ENCODE results near the gene SAP130. TPM values are rescaled to one million over a fixed set of nuclear protein-coding genes. Genes with fewer than 3 reads are reported as not detected.

SAP130 gene
- total and polyA plus RNA-seq, 12 donors, result 7.0 to 22.7 (median 14.0) TPM

DNA sequence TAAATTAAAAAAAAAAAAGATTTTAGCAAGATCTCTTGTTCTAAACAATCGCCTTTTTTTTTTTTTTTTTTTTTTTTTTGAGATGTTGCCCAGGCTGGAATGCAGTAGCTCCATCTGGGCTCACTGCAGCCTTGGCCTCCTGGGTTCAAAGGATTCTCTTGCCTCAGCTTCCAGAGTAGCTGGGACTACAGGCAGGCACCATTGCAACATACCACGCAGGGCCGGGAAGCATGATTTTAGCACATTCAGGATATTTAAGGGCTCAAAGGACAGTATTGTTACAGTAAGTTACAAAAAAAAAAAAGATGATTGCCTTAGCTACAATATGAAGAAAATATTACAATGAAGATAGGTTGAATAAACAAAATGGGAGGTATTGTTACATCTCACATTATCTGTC is 29.5 kb upstream of the SAP130 start:
- intact Hi-C loops (cut with DNase I), result no loop called here
- peak in 6 of 7 donors; percentile 26 to 71 (median 64) for DNase-seq
- Histone ChIP-seq H3K27me3 (no peaks in the 10 kb centered on the region), H3K9me3 (replicated peaks in 1 of 3) (no peaks in the 10 kb centered on the region), H3K4me3 (no peak overlapping the region), H3K27ac (no peak overlapping the region), H3K4me1 (replicated peaks in 1 of 2) (peaks cover 0 to 7% of the 10 kb centered on the region in 2 donors), H3K36me3 (replicated peaks in 1 of 2) (no peaks in the 10 kb centered on the region)
- WGBS, 4 donors, result 20 to 45% (median 38%) methylated on average over 3 of the region's 3 CpGs
- TF ChIP-seq, protein P1, sequence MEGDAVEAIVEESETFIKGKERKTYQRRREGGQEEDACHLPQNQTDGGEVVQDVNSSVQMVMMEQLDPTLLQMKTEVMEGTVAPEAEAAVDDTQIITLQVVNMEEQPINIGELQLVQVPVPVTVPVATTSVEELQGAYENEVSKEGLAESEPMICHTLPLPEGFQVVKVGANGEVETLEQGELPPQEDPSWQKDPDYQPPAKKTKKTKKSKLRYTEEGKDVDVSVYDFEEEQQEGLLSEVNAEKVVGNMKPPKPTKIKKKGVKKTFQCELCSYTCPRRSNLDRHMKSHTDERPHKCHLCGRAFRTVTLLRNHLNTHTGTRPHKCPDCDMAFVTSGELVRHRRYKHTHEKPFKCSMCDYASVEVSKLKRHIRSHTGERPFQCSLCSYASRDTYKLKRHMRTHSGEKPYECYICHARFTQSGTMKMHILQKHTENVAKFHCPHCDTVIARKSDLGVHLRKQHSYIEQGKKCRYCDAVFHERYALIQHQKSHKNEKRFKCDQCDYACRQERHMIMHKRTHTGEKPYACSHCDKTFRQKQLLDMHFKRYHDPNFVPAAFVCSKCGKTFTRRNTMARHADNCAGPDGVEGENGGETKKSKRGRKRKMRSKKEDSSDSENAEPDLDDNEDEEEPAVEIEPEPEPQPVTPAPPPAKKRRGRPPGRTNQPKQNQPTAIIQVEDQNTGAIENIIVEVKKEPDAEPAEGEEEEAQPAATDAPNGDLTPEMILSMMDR (IDR thresholded peaks at IDR 0.05), result no peak
- TF ChIP-seq POLR2A (IDR thresholded peaks at IDR 0.05), result no peak

- Histone ChIP-seq H3K4me1 (replicated peaks in 1 of 2) (peaks cover 0 to 7% of the 10 kb centered on the region in 2 donors), H3K4me3 (no peak overlapping the region), H3K27me3 (no peaks in the 10 kb centered on the region), H3K27ac (no peak overlapping the region), H3K9me3 (replicated peaks in 1 of 3) (no peaks in the 10 kb centered on the region), H3K36me3 (replicated peaks in 1 of 2) (no peaks in the 10 kb centered on the region)
- DNase-seq, result no peak
- 84 to 97% (median 88%) methylated on average over 11 of the region's 11 CpGs for WGBS, 4 donors
- TF ChIP-seq POLR2A (IDR thresholded peaks at IDR 0.05), result no peak
- TF ChIP-seq, protein P1 (IDR thresholded peaks at IDR 0.05), result no peak
- intact Hi-C loops (cut with DNase I), result no loop called here
Observed at GRCh38 chr2:128054104-128054885, 26.4 kb upstream of the SAP130 start.

- WGBS, 4 donors, result 94 to 97% (median 95%) methylated on average over 12 of the region's 12 CpGs
- Histone ChIP-seq H3K36me3 (replicated peaks in 1 of 2) (no peaks in the 10 kb centered on the region), H3K9me3 (replicated peaks in 1 of 3) (no peaks in the 10 kb centered on the region), H3K4me1 (replicated peaks in 1 of 2) (peaks cover 0 to 7% of the 10 kb centered on the region in 2 donors), H3K27ac (no peak overlapping the region), H3K4me3 (no peak overlapping the region), H3K27me3 (no peaks in the 10 kb centered on the region)
- intact Hi-C loops (cut with DNase I), result no loop called here
- TF ChIP-seq POLR2A (IDR thresholded peaks at IDR 0.05), result no peak
- TF ChIP-seq, protein P1 (IDR thresholded peaks at IDR 0.05), result no peak
- no peak for DNase-seq
Observed at GRCh38 chr2:128053331-128053730, 25.5 kb upstream of the SAP130 start.

GRCh38 chr2:128043041-128043440 is 15.2 kb upstream of the SAP130 start:
- Histone ChIP-seq H3K36me3 (replicated peaks in 1 of 2) (no peaks in the 10 kb centered on the region), H3K27me3 (no peaks in the 10 kb centered on the region), H3K4me3 (no peak overlapping the region), H3K4me1 (replicated peaks in 1 of 2) (no peaks in the 10 kb centered on the region), H3K27ac (no peak overlapping the region), H3K9me3 (replicated peaks in 1 of 3) (peaks cover 0 to 9% (median 0%) of the 10 kb centered on the region in 3 donors)
- DNase-seq, result no peak
- 85 to 89% (median 86%) methylated on average over 3 of the region's 3 CpGs for WGBS, 4 donors
- TF ChIP-seq POLR2A (IDR thresholded peaks at IDR 0.05), result no peak
- TF ChIP-seq, protein P1 (IDR thresholded peaks at IDR 0.05), result no peak
- intact Hi-C loops (cut with DNase I), result no loop called here

All from adrenal gland (tissue), 12 donors.